ENCODE data around the gene EFNA5. TPM values are rescaled to one million over a fixed set of nuclear protein-coding genes. Genes with fewer than 3 reads are reported as not detected.

The EFNA5 gene
- total RNA-seq, 1 donor from 2014 or later, result 12.0 TPM

- Mint-ChIP-seq H3K36me3 (ENCODE audit: insufficient read depth) (no peaks in the 10 kb centered on the region), H3K27me3 (no peaks in the 10 kb centered on the region), H3K27ac (no peak overlapping the region), H3K9me3 (ENCODE audit: low read depth) (peaks cover 7% of the 10 kb centered on the region), H3K4me3 (ENCODE audit: low read depth) (no peak overlapping the region), H3K4me1 (ENCODE audit: low read depth) (no peaks in the 10 kb centered on the region)
- TF ChIP-seq, protein P1, sequence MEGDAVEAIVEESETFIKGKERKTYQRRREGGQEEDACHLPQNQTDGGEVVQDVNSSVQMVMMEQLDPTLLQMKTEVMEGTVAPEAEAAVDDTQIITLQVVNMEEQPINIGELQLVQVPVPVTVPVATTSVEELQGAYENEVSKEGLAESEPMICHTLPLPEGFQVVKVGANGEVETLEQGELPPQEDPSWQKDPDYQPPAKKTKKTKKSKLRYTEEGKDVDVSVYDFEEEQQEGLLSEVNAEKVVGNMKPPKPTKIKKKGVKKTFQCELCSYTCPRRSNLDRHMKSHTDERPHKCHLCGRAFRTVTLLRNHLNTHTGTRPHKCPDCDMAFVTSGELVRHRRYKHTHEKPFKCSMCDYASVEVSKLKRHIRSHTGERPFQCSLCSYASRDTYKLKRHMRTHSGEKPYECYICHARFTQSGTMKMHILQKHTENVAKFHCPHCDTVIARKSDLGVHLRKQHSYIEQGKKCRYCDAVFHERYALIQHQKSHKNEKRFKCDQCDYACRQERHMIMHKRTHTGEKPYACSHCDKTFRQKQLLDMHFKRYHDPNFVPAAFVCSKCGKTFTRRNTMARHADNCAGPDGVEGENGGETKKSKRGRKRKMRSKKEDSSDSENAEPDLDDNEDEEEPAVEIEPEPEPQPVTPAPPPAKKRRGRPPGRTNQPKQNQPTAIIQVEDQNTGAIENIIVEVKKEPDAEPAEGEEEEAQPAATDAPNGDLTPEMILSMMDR (IDR thresholded peaks at IDR 0.05; ENCODE audit: unreplicated experiment), result no peak
- DNase-seq (ENCODE audit: low spot score, unreplicated experiment), result no peak
These were observed 226.8 kb downstream of the EFNA5 start for GRCh38 chr5:107443897-107444296.

DNA sequence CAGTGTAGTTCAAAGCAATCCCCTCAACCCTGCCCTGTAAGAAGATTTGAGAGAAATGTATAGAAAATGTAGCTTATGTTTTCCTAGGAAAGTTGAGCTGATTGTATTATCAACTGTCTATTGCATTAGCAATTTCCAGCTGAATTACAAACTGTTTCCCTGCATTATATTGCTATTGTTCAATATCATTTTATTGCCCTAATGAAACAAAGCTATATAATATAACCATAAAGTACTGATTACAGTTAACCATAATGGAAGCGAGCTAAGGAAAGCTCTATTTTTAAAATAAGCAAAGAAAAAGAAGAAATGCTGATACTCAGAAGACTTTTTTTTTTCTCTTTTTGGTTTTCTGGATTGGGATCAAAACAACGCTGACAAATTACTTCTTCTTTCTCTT lies 228.3 kb downstream of the EFNA5 start:
- H3K27ac Mint-ChIP-seq, result no peak overlapping the region
- no peaks in the 10 kb centered on the region for H3K36me3 Mint-ChIP-seq (ENCODE audit: insufficient read depth)
- no peaks in the 10 kb centered on the region for H3K27me3 Mint-ChIP-seq
- no peak overlapping the region for H3K4me3 Mint-ChIP-seq (ENCODE audit: low read depth)
- H3K9me3 Mint-ChIP-seq (ENCODE audit: low read depth), result peaks cover 7% of the 10 kb centered on the region
- H3K4me1 Mint-ChIP-seq (ENCODE audit: low read depth), result no peaks in the 10 kb centered on the region
- TF ChIP-seq, protein P1 (IDR thresholded peaks at IDR 0.05; ENCODE audit: unreplicated experiment), result no peak
- DNase-seq (ENCODE audit: low spot score, unreplicated experiment), result no peak

DNA sequence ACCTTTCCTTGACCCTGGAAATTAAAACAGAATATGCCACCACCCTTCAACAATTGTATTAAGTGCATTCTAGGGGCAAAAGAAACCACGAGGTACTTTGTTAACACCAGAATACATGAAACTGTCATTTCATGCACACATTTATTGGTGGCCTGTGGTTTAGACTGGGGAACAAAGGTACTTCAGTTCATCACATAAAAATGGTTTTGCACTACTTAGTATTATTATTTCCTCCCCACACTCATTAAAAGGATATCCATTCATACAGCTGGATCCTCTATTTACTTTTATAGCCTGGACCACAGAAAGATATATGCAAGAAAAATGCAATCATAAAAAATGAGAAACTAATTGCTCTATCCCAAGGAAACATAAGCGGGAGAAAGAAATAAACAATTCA lies 230.9 kb downstream of the EFNA5 start:
- peaks cover 7% of the 10 kb centered on the region for H3K9me3 Mint-ChIP-seq (ENCODE audit: low read depth)
- H3K4me1 Mint-ChIP-seq (ENCODE audit: low read depth), result peaks cover 9% of the 10 kb centered on the region
- TF ChIP-seq, protein P1 (IDR thresholded peaks at IDR 0.05; ENCODE audit: unreplicated experiment), result no peak
- H3K4me3 Mint-ChIP-seq (ENCODE audit: low read depth), result no peak overlapping the region
- H3K27me3 Mint-ChIP-seq, result no peaks in the 10 kb centered on the region
- H3K27ac Mint-ChIP-seq, result no peak overlapping the region
- no peaks in the 10 kb centered on the region for H3K36me3 Mint-ChIP-seq (ENCODE audit: insufficient read depth)
- DNase-seq (ENCODE audit: low spot score, unreplicated experiment), result no peak

DNA sequence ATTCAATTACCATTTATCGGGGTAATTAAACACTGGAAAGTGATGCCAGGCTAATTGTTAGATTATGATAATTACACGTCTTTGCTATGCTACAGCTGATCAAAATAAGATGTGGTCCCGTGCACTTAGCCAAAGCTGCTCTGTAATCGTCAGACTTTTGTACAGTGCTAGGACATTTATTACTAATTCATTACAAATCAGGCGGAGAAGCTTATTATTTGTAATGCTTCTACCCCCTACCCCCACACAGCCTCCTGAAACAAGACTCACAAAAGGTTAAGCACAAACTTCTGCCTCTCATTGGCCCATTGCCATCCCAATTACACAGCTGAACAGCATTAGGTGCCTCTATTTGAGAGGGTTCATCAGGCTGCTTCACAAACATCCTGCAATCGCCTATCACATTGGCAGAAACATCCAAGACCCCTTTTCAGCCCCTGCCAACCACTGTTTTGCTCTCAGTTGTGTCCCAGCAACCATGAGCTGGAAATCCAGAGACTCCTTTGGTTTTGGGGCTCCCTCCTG lies 232.7 kb downstream of the EFNA5 start:
- Mint-ChIP-seq H3K27ac (no peak overlapping the region), H3K4me3 (ENCODE audit: low read depth) (no peak overlapping the region), H3K4me1 (ENCODE audit: low read depth) (peaks cover 9% of the 10 kb centered on the region), H3K9me3 (ENCODE audit: low read depth) (peaks cover 7% of the 10 kb centered on the region), H3K27me3 (no peaks in the 10 kb centered on the region), H3K36me3 (ENCODE audit: insufficient read depth) (no peaks in the 10 kb centered on the region)
- TF ChIP-seq, protein P1 (IDR thresholded peaks at IDR 0.05; ENCODE audit: unreplicated experiment), result no peak
- DNase-seq (ENCODE audit: low spot score, unreplicated experiment), result no peak

DNA sequence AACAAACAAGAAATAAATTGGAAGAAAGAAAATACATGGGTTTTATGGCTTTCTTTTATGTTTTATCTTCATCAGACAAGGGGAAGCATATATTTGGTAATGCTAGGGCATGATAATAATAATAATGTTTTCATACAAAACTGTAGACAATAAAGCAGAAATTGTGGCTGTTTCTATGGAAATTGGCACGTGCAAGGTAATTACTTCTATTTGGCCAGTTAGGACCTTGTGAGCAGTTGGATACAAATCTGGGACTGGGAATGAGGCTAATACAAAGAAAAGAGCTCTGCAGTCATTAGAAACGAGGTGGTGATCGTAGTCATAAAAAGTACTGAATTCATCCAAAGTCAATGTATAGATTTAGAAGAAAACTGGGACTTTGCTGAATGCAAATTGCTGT lies 233.6 kb downstream of the EFNA5 start:
- TF ChIP-seq, protein P1 (IDR thresholded peaks at IDR 0.05; ENCODE audit: unreplicated experiment), result no peak
- DNase-seq (ENCODE audit: low spot score, unreplicated experiment), result no peak
- no peak overlapping the region for H3K27ac Mint-ChIP-seq
- H3K27me3 Mint-ChIP-seq, result no peaks in the 10 kb centered on the region
- no peak overlapping the region for H3K4me3 Mint-ChIP-seq (ENCODE audit: low read depth)
- H3K9me3 Mint-ChIP-seq (ENCODE audit: low read depth), result peaks cover 7% of the 10 kb centered on the region
- no peaks in the 10 kb centered on the region for H3K36me3 Mint-ChIP-seq (ENCODE audit: insufficient read depth)
- peaks cover 9% of the 10 kb centered on the region for H3K4me1 Mint-ChIP-seq (ENCODE audit: low read depth)

All from progenitor cell of endocrine pancreas (in vitro differentiated cells).